Left kidney (tissue), 2 donors: Measurements from ENCODE around the gene NACC2. TPM values are rescaled to one million over a fixed set of nuclear protein-coding genes. Genes with fewer than 3 reads are reported as not detected.

Experiments
- DNase-seq: peaks from one replicate; pipeline ENCODE4 v3.0.0-alpha.2; 2013
- polyA plus RNA-seq: library from polyadenylated mRNA; unstranded; fragments of 120-200 nt; gene quantifications from one replicate; pipeline ENCODE4 v1.2.1, GENCODE V29; 2013; ENCODE audit not compliant: insufficient read length

The NACC2 gene
- polyA plus RNA-seq, 1 donor: 7.0 TPM

DNA sequence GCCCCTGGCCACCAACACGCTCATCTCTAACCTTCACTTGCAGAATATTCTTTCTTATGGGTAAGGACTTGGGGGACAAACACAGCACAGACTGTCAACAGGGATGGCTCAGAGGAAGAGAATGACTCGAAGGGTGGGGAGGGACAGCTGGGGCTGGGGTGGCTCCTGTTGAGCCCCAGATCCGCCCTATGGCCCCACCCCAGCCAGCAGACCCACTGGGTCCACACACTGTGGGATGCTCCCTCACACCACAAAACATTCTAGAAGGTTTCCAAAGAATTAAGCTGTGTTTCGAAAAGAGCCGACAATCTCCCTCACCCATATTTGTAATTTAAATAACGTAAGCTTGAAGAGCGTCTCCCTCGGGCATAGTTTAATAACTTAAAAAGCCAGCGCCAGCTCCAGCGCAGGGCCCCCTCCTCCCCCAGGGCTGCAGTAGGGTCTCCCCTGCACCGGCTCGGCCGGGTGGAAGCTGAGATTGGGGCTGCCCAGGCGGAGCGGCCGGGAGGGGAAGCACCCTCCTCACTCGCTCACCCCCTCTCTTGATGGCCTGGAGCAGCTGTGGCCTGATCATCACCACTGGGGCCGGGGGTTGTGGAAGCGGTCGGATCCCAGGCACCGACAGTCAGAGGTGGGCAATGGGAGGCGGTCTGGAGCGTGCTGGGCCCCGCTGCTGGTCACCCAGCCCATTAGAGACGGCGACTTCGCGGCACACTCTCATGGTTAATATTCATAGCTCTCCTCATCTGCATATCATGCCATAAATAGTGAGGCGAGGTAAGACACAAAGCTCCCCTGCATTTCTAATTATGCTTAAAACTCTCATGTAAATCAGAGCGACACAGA is 37.6 kb downstream of the NACC2 start:
- no peak for DNase-seq

DNA sequence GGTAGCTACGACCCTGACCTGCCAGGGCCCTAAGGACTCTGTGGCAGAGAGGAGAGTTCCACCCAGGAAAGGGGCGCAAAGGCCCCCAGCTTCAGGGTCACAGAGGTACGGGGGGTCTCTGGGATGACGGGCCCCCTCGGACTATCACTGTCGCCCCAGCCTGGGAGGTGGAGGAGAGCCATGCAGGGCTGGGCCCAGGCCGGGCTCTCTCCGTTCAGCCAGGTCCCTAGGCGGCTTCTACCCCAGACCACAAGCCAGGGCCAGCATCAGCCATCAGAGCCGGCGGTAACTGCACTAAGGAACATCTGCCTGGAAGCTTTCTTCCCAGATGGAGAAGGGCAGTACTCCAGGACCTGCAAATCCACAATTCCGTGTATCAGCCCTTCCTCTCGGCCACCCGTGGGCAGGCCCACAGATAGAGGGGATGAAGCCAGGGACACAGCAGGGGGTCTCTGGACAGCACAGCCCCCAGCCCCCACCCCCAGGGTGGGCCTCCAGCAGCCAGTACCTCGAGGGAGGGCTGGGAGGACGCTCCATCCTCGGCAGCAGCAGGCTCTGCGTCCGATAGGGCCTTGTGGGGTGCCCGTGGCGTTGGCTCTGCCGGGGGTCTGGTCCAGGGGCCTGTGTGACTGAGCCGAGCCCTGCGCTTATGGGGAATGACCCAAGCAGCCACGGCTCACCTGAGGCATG is 38.4 kb downstream of the NACC2 start:
- no peak for DNase-seq

DNA sequence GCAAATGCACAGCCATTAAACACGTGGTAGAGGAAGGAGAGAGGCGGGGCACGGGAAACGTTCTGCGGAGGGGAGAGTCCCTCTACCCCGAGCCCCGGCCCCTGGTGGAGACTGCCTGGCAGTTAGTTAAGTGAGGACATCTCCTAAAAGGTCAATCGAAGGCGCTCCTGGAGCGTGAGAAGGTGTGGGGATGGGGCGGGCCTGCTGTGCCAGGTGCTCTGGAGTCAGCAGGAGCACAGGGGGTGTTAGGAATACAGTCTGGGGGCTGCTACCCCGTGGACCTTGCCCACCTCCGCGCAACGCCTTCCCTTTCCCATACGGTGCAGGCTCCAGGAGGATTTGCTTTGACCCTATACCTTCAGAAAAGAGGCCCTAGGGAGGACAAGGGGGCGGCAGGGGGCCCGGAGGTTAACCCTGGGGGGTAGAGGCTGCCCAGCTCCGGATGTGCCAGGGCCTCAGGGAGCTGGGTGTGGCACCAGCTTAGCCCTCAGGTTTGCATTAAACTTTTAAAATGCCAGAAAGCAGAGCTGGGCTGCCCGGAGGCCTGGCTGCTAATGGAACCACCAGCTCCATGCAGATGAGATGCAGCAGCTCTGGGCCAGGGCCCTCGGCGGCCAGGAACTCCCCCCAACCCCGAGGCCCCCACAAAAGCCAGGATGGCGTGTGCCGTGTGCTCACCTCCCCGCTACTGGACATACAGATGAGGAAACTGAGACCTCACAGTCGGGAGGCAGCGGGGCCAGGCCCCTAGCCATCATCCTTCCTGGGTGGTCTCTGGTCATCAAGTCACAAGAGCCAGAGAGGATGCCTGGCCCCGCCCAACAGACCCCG is 39.2 kb downstream of the NACC2 start:
- DNase-seq: no peak

DNA sequence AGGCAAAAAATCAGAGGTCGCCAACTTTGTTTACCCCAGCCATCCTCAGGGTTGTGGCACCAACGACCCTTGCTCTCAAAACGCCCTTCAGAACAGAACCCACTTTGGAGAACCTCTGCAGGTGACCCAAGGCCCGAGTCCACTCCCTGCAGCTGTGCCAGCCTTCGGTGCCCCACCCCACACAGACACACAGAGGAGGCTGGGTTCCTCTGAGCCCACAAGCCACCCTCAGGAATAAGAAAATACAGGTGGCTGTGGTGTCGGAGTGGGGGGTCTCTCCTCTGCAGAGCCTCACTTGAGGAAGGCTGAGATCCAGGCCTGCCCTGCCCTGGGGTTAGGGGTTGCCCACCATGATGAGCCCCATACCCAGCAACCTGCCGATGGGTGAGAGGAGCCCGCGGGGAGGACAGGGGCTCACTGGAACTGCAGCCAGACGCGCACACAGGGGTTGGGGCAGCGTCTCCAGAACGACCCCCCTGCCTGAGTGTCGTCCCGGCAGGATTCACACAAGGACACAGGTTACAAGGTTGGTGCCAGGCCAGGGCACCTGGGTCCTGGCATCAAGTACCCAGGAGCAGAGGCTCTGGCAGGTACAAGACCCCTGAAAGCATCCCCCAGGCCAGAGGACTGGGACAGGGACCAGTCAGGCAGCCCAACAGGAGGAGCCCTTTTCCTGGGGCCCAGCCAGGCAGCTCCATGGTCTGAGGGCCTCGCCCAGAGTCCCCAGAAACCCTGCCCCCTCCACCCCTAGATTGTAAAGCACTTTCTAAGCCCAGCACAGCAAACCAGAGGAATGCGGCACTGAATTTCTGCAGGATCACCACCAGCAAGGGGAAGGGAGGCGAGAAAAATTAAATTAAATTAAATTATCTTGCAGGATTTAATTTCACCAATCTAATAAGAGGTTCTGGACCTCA is 40.0 kb downstream of the NACC2 start:
- DNase-seq: no peak

DNA sequence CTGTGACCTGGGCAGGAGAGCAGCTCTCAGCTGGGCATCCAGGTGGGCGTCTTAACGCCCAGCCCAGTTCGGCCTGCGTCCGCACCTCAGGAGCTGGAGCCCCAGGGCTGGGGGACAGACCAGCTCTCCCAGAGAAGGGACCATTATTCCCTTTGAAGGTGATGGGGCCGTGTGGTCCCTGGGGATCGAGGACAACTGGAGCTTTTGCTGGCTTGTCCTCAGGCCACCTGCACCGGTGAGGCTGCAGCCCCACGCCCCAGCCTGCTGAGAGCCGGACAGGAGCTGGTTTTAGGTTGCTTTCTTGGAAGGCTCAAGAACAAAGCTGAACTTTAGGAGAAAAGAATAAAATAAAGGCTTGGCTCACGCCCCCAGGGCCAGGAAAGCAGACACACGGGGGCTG is 40.9 kb downstream of the NACC2 start:
- no peak for DNase-seq

DNA sequence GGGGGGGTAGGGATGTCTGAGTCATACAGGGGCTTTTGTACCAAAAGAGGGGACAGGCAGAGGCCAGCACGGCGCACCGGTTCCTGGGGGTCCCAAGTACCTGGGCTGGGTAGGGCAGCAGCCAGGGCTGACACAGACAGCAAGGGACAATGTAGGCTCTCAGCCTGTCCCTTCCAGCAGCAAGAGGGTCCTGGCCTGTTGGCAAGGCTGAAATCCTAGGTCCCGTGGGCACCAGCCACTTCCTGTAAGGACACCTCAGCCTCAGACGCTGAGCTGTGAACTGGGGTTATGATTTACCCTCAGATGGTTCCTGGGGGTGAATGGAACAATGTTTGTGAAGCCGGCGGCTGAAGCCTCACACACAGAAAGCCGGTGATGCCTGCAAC is 41.3 kb downstream of the NACC2 start:
- no peak for DNase-seq

DNA sequence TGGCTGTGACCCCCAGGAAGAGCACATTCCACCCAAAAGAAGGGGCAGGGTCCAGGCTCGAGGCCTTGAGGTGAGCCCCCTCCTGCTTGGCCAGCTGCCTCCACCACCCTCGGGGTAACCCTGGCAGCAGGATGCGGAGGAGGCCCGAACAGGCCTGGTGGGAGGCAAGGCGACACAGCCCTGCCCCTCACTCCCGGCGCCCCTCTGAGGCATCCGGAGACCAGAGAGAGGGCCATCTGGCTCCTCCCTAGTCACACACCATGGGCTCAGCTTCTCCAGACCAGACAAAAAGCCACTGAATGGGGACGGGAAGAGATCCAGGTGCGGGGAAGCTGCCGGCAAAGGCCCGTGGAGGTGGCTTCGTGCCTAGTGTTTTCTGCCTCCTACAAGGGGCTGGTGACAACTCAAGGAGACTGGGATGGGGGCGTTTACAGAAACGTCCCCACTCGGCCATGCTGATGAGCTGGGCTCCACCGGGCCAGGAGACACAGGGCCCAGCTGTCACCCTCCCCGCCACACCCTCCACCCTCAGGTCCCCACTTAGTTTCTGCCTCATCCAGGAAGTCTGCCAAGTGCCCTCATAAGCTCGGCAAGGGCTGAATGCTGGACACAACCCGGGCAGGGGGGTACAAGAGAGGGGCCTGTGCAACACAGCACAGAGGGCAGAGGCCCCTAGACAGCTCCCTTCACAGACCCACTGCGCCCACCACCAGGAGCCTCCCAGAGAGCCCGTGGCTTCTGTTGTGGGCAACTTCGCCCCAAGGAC is 41.9 kb downstream of the NACC2 start:
- DNase-seq: peak; percentile 37

DNA sequence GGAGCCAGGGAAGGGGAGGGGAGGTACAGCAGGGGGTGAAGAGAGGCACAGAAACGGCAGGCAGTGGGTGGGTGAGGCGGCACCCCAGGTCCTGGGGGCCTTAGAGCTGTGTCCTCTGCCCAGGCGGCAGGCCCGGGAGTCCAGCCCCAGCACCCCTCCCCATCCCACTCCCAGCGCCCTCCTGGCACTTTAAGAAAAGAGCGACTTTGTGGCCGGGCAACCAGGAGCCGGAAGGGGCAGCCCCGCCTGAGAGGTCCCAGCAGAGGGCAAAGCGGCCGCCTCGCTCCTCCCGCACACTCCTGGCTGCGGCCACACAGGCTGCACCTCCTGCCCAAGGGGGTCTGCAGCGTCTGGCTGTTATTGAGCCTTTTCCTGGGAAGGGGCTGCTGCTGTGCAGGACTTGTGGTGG is 42.6 kb downstream of the NACC2 start:
- no peak for DNase-seq

DNA sequence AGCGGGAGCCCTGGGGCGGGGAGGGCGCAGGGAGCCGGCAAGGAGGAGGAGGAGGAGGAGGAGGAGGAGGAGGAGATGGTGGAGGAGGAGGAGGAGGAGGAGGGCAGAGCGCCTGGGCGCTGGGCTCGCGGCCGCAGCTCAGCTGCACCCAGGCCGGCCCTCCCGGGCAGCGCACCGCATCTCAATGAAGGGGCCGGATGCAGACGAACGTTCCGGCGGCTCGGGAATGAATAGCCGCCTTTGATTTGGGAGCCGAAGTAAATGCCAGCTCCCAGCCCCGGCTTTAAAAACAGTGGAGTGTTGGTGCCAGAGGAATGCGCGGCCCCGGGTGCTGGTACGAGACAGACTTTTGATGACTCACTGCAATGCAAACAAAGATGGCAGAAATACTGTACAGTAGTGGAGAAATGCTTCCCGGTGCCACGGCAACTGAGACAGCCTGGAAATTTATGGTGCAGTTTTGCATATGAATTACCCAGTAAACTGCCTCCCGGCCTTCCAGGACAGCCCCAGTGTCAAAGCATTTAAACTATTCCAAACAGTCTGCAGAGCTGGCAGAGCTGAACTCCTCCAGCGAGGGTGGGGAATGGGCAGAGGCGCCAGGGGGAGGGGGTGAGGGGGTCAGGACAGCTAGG is 43.1 kb downstream of the NACC2 start:
- DNase-seq: peak; percentile 82

DNA sequence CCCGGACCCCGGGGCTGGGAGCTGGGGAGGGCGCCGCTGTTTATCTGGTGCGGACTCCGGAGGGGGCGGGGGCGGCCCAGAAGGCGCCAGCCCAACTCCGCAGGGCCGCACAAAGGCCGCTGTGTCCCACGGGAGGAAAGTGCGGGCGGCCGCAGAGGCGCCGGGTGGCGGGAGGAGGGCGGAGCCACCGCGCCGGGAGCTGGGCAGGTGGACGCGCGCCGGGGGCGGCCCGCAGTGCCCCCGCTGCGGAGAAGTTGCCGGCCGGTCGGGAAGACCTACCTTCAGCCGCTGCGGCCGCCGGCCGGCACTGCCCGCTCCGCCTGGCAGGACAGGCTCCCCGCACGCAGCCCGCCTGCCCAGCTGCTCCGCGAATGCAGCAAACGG is 43.6 kb downstream of the NACC2 start:
- DNase-seq: no peak

DNA sequence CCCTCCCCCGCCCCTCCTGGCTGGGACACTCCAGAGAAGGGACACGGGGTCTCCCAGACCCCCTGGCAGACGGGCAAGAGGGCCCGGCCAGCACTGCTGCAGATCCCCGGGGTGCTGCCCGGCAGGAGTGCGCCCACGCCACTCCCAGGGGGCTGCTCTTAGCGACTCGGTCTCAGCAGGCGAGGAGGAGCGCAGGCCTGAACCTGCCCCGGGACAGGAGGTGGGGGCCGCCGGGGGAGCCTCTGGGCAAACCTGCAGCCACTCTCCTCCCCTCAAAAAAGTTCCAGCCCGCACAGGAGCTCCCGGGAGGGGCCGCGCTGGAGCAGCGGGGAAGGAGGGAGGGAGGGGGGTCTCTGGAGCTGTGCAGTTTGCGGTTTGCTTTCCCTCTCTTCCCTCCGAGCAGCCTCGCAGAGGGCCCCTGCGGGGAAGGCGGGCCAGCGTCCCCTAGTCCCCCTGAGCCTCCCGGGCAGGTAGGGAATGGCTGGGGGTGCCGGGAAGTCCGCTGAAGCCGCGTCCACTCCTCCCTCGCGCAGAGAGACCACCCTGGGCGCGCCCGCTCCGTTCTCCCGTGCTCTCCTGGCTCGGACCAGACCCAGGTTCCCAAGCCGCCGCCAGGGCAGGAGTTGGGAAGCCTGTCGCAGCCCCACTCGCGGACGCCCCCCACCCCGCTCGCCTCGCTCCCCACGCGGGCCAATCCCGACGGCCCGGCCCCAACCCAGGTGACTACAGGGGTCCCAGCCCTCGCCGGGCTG is 44.2 kb downstream of the NACC2 start:
- DNase-seq: no peak

DNA sequence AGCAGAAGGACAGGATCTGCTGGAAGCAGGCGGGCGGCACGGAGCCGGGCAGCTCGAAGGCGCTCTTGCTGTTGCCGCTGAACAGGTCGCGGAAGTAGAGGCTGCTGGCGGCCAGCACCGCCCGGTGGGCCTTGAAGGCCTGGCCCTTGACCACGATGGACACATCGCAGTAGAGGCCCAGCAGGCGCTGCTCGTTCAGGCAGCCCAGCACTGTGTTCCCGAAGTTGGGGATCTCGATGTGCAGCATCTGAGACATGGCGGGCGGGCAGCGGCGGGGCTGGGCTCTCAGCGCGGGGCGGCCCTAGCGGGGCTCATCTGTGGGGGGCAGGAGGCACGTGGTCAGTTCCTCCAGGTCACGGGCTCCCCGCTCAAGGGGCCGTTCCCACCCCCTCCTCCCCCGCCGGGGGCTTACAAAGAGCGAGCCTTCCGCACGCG is 44.8 kb downstream of the NACC2 start:
- DNase-seq: no peak

DNA sequence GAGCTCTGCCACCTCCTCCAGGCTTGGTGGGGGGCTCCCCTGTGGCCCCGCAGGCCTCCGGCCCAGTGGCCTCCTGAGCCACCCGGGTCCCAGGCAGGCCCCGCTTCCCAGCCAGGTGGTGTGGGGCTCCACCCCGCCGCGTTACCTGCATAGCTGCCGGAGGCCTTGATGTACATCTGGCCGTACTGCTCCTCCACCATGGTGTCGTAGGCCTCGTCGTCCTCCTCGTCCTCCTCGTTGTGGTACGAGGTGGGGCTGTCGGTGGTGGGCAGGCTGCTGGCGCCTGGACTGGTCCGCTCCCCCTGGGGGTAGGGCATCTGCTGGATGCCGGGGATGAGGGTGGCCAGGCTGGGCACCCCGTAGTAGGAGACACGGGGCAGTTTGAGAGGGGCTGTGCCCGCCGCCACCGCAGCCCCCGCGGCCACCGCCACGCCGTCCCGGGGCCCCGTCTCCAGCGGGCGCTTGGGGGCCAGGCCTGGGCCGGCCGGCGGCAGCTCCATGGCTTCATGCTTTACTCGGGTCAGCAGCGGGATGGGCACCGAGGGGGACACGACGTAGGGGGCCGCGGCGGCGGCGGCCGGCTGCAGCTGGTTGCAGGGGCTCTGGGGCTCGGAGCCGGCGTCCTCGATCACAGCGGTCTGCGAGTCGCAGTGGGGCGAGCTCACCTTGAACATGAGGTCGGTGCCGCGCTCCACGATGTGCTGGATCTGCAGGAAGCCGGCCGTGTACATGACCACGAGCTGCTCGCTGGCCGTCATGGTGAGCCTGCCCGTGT is 45.4 kb downstream of the NACC2 start:
- DNase-seq: no peak

DNA sequence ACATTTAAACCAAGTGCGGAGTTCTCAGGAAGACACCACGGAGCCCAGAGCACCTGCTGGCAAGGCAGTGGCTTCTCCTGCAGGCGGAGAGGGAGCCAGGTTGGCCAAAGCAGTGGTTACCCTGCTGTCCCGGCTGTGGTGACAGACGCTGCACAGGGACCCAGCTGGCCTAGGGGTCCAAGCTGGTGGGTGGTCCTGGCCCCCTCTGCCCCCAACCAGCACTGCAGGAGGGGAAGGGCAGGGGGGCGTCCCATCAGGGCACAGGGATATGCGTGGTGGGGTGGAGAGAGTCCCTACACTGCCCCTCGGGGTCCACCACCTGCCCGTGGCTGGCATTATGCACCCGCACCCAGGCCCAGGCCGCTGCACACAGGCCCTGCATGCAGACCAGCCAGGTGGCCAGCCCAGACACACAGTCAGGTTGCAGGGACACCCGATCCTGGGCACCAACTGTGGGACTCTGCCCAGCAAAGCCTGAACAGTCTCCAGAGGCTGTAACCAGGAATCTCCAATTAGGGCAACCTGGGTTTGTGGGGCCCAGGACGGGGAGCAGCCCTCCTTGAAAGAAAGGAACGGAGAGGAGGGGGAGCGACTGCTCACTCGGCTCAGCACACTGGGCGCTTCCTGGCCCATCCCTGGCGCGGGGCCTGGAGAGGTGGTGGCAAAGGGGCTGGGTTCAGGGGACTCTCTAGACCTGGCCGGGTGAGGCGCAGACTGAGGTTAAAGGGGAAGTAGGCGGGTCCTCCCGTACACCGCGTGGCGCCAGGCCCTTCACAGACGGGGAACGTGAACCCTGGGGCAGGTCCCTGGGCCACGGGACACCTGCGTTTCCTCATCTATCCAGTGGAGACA is 46.3 kb downstream of the NACC2 start:
- DNase-seq: no peak

DNA sequence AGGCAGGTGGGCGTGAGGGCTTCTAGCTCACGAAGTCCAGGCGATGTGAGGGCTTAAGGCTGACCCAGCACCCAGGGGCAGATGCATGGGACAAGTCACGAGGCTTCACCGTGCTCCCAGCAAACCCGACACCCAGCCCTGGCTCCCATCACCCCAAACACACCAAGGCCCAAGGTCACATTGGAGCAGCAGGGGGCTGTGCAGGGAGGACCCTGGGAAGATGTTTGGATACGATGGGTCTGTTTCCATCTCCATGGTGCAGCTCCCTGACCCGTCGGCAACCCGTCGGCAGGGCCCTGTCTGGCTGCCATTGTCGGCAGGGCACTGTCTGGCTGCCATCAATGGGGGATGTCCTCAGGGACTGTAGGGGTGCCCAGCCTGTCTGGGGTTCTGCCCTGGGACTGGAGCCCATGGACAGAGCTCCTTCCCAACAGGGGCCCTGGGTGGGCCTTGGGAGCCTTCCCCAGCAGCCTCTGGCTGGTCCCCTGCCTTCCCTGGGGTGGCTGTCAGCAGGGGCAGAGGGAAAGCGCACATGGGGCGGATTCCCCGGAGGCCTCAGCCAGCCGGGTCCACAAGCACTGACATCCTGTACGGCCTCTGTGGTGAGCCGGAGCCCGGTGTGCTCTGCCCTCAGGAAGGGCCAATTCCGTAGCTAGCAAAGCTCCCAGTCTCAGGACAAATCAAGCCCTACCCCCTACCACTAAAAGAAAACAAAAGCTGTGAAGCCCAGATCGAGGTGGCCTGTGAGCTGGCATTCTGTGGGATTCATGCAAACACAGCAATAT is 47.1 kb downstream of the NACC2 start:
- no peak for DNase-seq

DNA sequence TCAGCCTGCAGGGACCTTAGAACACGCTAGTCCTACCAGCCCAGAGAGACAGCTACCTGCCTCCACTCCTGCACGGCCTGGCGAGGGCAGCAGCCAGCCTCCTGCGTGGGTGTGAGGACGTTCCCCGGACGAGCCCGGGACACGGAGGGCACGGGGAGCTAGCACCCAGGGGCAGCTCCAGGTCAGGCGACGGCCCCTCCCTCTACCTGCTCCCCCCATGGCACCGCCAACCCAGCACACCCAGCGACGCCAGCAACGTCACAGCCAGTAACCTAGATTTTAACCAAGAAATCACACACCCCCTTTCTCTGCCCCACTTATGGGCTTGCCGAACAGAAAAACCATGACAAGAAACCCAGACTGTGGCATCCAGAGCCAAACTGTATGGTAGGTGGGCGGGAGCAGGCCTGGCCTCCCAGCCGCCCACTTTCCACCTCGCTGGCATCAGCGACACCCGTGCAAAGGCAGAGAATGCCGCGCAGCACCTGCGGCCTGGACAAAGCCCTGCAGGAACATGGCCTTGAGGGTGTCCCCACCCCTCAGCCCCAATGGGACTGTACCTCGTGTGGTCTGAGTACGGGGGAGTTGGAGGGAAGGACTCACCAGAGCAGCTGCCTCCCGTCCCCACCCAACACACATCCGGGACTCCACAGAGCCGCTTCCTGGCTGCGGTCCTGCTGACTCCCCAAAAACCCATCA is 47.9 kb downstream of the NACC2 start:
- no peak for DNase-seq
